ENCODE results near the gene FANCC. TPM values are rescaled to one million over a fixed set of nuclear protein-coding genes. Genes with fewer than 3 reads are reported as not detected.
A peak's percentile ranks its signal among the peaks of the same experiment; 100 is the strongest.

The FANCC gene
- total RNA-seq, 1 donor from 2014 or later, result 7.9 TPM

GRCh38 chr9:95218773-95219172 lies 98.7 kb downstream of the FANCC start:
- Mint-ChIP-seq H3K27me3 (ENCODE audit: low read depth, unreplicated experiment) (no peaks in the 10 kb centered on the region), H3K27ac (ENCODE audit: unreplicated experiment) (peak overlapping the region; percentile 31), H3K36me3 (ENCODE audit: low read depth, unreplicated experiment) (no peaks in the 10 kb centered on the region), H3K4me3 (ENCODE audit: unreplicated experiment) (no peak overlapping the region), H3K9me3 (ENCODE audit: unreplicated experiment) (no peaks in the 10 kb centered on the region), H3K4me1 (ENCODE audit: low read depth, unreplicated experiment) (no peaks in the 10 kb centered on the region)
- Histone ChIP-seq H3K4me3 (ENCODE audit: insufficient read depth, low read depth, low read length) (no peak overlapping the region), H3K9ac (ENCODE audit: low read length) (no peak overlapping the region), H3K36me3 (ENCODE audit: insufficient read depth, low read length) (no peaks in the 10 kb centered on the region), H3K4me2 (ENCODE audit: low read length) (no peak overlapping the region), H3K79me2 (ENCODE audit: insufficient read depth, low read length) (no peaks in the 10 kb centered on the region), H4K20me1 (ENCODE audit: insufficient read depth, low read length) (no peaks in the 10 kb centered on the region), H2AFZ (ENCODE audit: low read depth, low read length) (no peak overlapping the region), H3K9me3 (ENCODE audit: insufficient read depth, low read depth, low read length) (no peaks in the 10 kb centered on the region), H3K4me1 (ENCODE audit: insufficient read depth, low read length) (no peaks in the 10 kb centered on the region), H3K27me3 (ENCODE audit: insufficient read depth, low read length) (no peaks in the 10 kb centered on the region), H3K27ac (ENCODE audit: low read depth, low read length) (no peak overlapping the region)
- DNase-seq (ENCODE audit: low read depth), result no peak
- TF ChIP-seq CTCF (IDR thresholded peaks at IDR 0.05; ENCODE audit: insufficient read depth, low read depth, low read length) (no peak), EZH2 (IDR thresholded peaks at IDR 0.05; ENCODE audit: insufficient read depth, low read length) (no peak)
- FAIRE-seq, result no peak

- Histone ChIP-seq H3K4me1 (ENCODE audit: insufficient read depth, low read length) (no peaks in the 10 kb centered on the region), H3K79me2 (ENCODE audit: insufficient read depth, low read length) (no peaks in the 10 kb centered on the region), H3K4me3 (ENCODE audit: insufficient read depth, low read depth, low read length) (no peak overlapping the region), H3K4me2 (ENCODE audit: low read length) (no peak overlapping the region), H3K36me3 (ENCODE audit: insufficient read depth, low read length) (no peaks in the 10 kb centered on the region), H3K9ac (ENCODE audit: low read length) (no peak overlapping the region), H3K9me3 (ENCODE audit: insufficient read depth, low read depth, low read length) (no peaks in the 10 kb centered on the region), H3K27me3 (ENCODE audit: insufficient read depth, low read length) (no peaks in the 10 kb centered on the region), H2AFZ (ENCODE audit: low read depth, low read length) (no peak overlapping the region), H3K27ac (ENCODE audit: low read depth, low read length) (no peak overlapping the region), H4K20me1 (ENCODE audit: insufficient read depth, low read length) (no peaks in the 10 kb centered on the region)
- TF ChIP-seq EZH2 (IDR thresholded peaks at IDR 0.05; ENCODE audit: insufficient read depth, low read length) (no peak), CTCF (IDR thresholded peaks at IDR 0.05; ENCODE audit: insufficient read depth, low read depth, low read length) (no peak)
- FAIRE-seq (no peak), DNase-seq (ENCODE audit: low read depth) (no peak)
- H3K27ac Mint-ChIP-seq (ENCODE audit: unreplicated experiment), result no peak overlapping the region
- H3K27me3 Mint-ChIP-seq (ENCODE audit: low read depth, unreplicated experiment), result no peaks in the 10 kb centered on the region
- H3K4me3 Mint-ChIP-seq (ENCODE audit: unreplicated experiment), result no peak overlapping the region
- H3K9me3 Mint-ChIP-seq (ENCODE audit: unreplicated experiment), result no peaks in the 10 kb centered on the region
- H3K36me3 Mint-ChIP-seq (ENCODE audit: low read depth, unreplicated experiment), result no peaks in the 10 kb centered on the region
- no peaks in the 10 kb centered on the region for H3K4me1 Mint-ChIP-seq (ENCODE audit: low read depth, unreplicated experiment)
These were observed 99.6 kb downstream of the FANCC start for GRCh38 chr9:95217936-95218335.

- no peak for TF ChIP-seq EZH2 (IDR thresholded peaks at IDR 0.05; ENCODE audit: insufficient read depth, low read length)
- TF ChIP-seq CTCF (IDR thresholded peaks at IDR 0.05; ENCODE audit: insufficient read depth, low read depth, low read length), result no peak
- Histone ChIP-seq H3K36me3 (ENCODE audit: insufficient read depth, low read length) (no peaks in the 10 kb centered on the region), H3K9ac (ENCODE audit: low read length) (no peak overlapping the region), H3K4me1 (ENCODE audit: insufficient read depth, low read length) (no peaks in the 10 kb centered on the region), H3K4me3 (ENCODE audit: insufficient read depth, low read depth, low read length) (no peak overlapping the region), H3K27me3 (ENCODE audit: insufficient read depth, low read length) (no peaks in the 10 kb centered on the region), H2AFZ (ENCODE audit: low read depth, low read length) (no peak overlapping the region), H4K20me1 (ENCODE audit: insufficient read depth, low read length) (no peaks in the 10 kb centered on the region), H3K4me2 (ENCODE audit: low read length) (no peak overlapping the region), H3K9me3 (ENCODE audit: insufficient read depth, low read depth, low read length) (no peaks in the 10 kb centered on the region), H3K27ac (ENCODE audit: low read depth, low read length) (no peak overlapping the region), H3K79me2 (ENCODE audit: insufficient read depth, low read length) (no peaks in the 10 kb centered on the region)
- Mint-ChIP-seq H3K9me3 (ENCODE audit: unreplicated experiment) (no peaks in the 10 kb centered on the region), H3K4me1 (ENCODE audit: low read depth, unreplicated experiment) (no peaks in the 10 kb centered on the region), H3K36me3 (ENCODE audit: low read depth, unreplicated experiment) (no peaks in the 10 kb centered on the region), H3K4me3 (ENCODE audit: unreplicated experiment) (no peak overlapping the region), H3K27me3 (ENCODE audit: low read depth, unreplicated experiment) (no peaks in the 10 kb centered on the region), H3K27ac (ENCODE audit: unreplicated experiment) (no peak overlapping the region)
- no peak for FAIRE-seq
- no peak for DNase-seq (ENCODE audit: low read depth)
These were observed 102.1 kb downstream of the FANCC start for GRCh38 chr9:95215336-95215898.
